ENCODE results near the gene SNTA1. TPM values are rescaled to one million over a fixed set of nuclear protein-coding genes. Genes with fewer than 3 reads are reported as not detected.

The SNTA1 gene
- total and polyA plus RNA-seq, 2 of the 13 experiments (the other 11 are each of a cell fraction or from before 2014, with no cell fraction given): 16.4 to 18.3 TPM

GRCh38 chr20:33401184-33401920 lies 42.2 kb downstream of the SNTA1 start, which contains the start of gene CDK5RAP1 (continued):
- 0 out of 2 replicates have a peak, but pooled peaks have one; percentile 25 for TF ChIP-seq CREBL2 (CRISPR knock-in tag; IDR thresholded peaks at IDR 0.05; ENCODE audit: borderline replicate concordance)
- TF ChIP-seq ZNF816 (CRISPR knock-in tag; IDR thresholded peaks at IDR 0.05; ENCODE audit: borderline replicate concordance): peak; percentile 82; the same call in 1 of the 2 replicates
- TF ChIP-seq, protein P1, sequence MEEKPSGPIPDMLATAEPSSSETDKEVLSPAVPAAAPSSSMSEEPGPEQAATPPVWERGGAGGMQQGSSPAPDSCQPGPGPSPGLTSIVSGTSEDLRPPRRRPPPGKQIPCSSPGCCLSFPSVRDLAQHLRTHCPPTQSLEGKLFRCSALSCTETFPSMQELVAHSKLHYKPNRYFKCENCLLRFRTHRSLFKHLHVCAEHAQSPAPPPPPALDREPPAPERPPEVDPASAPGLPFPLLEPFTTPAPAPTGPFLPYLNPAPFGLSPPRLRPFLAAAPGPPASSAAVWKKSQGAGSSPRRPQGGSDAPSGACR (CRISPR knock-in tag; IDR thresholded peaks at IDR 0.05): peak; percentile 100
- TF ChIP-seq RCOR2 (CRISPR knock-in tag; IDR thresholded peaks at IDR 0.05): peak; percentile 83
- peak; percentile 58; the same call in 1 of the 2 replicates for TF ChIP-seq ZNF776 (CRISPR knock-in tag; IDR thresholded peaks at IDR 0.05)
- peak; percentile 86 for TF ChIP-seq JUN (CRISPR knock-in tag; IDR thresholded peaks at IDR 0.05)
- TF ChIP-seq TEAD3 (CRISPR knock-in tag; optimal IDR thresholded peaks at IDR 0.05; ENCODE audit: borderline replicate concordance): peak; percentile 91
- peak; percentile 99 for TF ChIP-seq SP140L (CRISPR knock-in tag; IDR thresholded peaks at IDR 0.05; ENCODE audit: borderline replicate concordance)
- TF ChIP-seq FOXA1 (IDR thresholded peaks at IDR 0.05): no peak
- TF ChIP-seq FOXA1 (CRISPR knock-in tag; IDR thresholded peaks at IDR 0.05): peak; percentile 86
- TF ChIP-seq, protein P2, sequence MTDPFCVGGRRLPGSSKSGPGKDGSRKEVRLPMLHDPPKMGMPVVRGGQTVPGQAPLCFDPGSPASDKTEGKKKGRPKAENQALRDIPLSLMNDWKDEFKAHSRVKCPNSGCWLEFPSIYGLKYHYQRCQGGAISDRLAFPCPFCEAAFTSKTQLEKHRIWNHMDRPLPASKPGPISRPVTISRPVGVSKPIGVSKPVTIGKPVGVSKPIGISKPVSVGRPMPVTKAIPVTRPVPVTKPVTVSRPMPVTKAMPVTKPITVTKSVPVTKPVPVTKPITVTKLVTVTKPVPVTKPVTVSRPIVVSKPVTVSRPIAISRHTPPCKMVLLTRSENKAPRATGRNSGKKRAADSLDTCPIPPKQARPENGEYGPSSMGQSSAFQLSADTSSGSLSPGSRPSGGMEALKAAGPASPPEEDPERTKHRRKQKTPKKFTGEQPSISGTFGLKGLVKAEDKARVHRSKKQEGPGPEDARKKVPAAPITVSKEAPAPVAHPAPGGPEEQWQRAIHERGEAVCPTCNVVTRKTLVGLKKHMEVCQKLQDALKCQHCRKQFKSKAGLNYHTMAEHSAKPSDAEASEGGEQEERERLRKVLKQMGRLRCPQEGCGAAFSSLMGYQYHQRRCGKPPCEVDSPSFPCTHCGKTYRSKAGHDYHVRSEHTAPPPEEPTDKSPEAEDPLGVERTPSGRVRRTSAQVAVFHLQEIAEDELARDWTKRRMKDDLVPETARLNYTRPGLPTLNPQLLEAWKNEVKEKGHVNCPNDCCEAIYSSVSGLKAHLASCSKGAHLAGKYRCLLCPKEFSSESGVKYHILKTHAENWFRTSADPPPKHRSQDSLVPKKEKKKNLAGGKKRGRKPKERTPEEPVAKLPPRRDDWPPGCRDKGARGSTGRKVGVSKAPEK (CRISPR knock-in tag; IDR thresholded peaks at IDR 0.05; ENCODE audit: borderline replicate concordance): peak; percentile 99
- TF ChIP-seq MXD4 (CRISPR knock-in tag; IDR thresholded peaks at IDR 0.05): peak; percentile 99
- TF ChIP-seq TFAP4 (IDR thresholded peaks at IDR 0.05; ENCODE audit: borderline replicate concordance, low read depth): peak; percentile 73; the same call in 1 of the 2 replicates
- peak; percentile 98 for TF ChIP-seq ZMYM4 (CRISPR knock-in tag; IDR thresholded peaks at IDR 0.05)
- TF ChIP-seq ZNF577 (CRISPR knock-in tag; IDR thresholded peaks at IDR 0.05; ENCODE audit: borderline replicate concordance, low read depth): no peak; the same call in 1 of the 2 replicates
- peak; percentile 66; the same call in 1 of the 2 replicates for TF ChIP-seq ZC3H4 (CRISPR knock-in tag; IDR thresholded peaks at IDR 0.05; ENCODE audit: borderline replicate concordance)
- TF ChIP-seq ZMAT3 (CRISPR knock-in tag; conservative IDR thresholded peaks at IDR 0.05): peak; percentile 96
- TF ChIP-seq ZNF446 (CRISPR knock-in tag; IDR thresholded peaks at IDR 0.05): no peak; the same call in none of the 2 replicates
- TF ChIP-seq FOXK1 (CRISPR knock-in tag; IDR thresholded peaks at IDR 0.05; ENCODE audit: borderline replicate concordance, low read depth): peak; percentile 100
- peak; percentile 91 for TF ChIP-seq ZC3H13 (CRISPR knock-in tag; IDR thresholded peaks at IDR 0.05)
- TF ChIP-seq ZFP82 (CRISPR knock-in tag; IDR thresholded peaks at IDR 0.05; ENCODE audit: borderline replicate concordance): 0 out of 2 replicates have a peak, but pooled peaks have one; percentile 93
- TF ChIP-seq, protein P3, sequence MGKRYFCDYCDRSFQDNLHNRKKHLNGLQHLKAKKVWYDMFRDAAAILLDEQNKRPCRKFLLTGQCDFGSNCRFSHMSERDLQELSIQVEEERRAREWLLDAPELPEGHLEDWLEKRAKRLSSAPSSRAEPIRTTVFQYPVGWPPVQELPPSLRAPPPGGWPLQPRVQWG (CRISPR knock-in tag; IDR thresholded peaks at IDR 0.05; ENCODE audit: borderline replicate concordance, low read depth): no peak
- TF ChIP-seq ZSCAN29 (CRISPR knock-in tag; conservative IDR thresholded peaks at IDR 0.05): peak; percentile 99
